ENCODE data around the gene CFAP45.

The CFAP45 gene

DNA sequence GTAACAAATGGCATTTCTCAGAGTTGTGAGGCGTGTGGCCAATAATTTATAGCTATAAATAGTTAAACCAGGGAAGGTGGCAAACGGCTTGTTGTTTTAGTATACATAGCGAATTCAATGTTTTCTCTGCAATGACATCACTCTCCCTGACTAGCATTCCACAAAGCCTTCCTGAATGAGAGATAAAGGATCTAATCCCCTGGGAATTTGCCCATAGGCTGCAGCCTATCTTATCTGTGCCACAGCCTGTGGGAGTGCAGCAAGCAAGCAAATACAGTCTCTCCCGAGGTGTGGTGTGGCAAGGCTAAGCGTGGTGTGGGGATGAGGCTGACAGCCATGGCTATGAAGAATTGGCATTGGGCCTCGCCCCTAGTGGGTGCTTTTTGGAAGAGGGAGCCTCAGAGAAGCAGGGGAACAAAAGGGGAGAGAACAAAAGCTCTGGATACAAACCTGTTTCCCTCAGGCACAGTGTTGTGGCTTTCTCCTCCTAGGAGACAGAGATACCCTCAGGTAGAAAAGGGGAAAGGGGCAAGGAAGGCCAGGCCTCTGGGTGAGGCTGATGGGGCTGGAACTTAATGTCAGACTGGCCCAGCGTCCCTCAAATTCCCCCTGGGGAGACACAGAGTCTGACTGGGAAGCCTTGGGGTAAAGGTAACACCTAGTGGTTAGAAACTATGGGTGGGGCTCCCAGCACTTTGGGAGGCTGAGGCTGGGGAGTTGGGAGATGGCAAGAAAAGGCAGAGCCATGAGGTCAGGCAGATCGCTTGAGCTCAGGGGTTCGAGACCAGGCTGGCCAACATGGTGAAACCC, 16.5 kb upstream of the CFAP45 start:
- DNase-seq (ENCODE audit: insufficient read length, low spot score) (peak; percentile 92), FAIRE-seq (no peak)
- TF ChIP-seq, protein P1, sequence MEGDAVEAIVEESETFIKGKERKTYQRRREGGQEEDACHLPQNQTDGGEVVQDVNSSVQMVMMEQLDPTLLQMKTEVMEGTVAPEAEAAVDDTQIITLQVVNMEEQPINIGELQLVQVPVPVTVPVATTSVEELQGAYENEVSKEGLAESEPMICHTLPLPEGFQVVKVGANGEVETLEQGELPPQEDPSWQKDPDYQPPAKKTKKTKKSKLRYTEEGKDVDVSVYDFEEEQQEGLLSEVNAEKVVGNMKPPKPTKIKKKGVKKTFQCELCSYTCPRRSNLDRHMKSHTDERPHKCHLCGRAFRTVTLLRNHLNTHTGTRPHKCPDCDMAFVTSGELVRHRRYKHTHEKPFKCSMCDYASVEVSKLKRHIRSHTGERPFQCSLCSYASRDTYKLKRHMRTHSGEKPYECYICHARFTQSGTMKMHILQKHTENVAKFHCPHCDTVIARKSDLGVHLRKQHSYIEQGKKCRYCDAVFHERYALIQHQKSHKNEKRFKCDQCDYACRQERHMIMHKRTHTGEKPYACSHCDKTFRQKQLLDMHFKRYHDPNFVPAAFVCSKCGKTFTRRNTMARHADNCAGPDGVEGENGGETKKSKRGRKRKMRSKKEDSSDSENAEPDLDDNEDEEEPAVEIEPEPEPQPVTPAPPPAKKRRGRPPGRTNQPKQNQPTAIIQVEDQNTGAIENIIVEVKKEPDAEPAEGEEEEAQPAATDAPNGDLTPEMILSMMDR (IDR thresholded peaks at IDR 0.05; ENCODE audit: insufficient read depth, missing control alignments), result no peak

DNA sequence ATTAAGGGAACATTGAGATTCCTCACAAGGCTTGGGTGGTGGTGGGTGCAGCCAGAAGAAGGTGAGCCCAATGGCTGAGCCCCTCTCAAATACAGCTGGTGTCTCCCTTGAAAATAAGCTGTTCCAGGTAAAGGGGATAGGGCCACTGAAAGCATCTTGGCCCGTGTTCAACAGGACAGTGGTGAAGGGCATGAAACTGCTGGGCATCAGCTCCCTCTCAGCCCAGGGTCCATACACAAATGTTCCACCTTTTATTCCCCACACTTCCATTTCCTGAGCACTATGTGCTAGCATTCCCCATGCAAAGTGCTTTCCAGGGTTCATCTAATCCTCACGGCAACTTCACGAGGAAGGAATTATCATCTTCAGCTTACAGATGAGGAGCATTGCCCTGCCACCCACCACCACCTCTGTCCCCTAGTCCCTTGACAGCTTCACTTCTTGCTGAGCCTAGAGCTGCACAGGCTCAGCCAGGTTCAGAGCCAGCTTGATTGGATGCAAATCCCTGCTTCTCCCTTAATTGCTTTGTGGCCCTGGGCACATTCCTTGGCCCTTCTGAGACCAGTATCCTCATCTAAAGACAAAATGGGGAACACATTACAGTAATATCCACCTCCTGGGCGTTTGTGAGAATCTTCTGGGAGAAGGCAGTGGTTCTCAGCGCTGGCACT, 15.7 kb upstream of the CFAP45 start:
- TF ChIP-seq, protein P1 (IDR thresholded peaks at IDR 0.05; ENCODE audit: insufficient read depth, missing control alignments), result no peak
- no peak for DNase-seq (ENCODE audit: insufficient read length, low spot score)
- no peak for FAIRE-seq

DNA sequence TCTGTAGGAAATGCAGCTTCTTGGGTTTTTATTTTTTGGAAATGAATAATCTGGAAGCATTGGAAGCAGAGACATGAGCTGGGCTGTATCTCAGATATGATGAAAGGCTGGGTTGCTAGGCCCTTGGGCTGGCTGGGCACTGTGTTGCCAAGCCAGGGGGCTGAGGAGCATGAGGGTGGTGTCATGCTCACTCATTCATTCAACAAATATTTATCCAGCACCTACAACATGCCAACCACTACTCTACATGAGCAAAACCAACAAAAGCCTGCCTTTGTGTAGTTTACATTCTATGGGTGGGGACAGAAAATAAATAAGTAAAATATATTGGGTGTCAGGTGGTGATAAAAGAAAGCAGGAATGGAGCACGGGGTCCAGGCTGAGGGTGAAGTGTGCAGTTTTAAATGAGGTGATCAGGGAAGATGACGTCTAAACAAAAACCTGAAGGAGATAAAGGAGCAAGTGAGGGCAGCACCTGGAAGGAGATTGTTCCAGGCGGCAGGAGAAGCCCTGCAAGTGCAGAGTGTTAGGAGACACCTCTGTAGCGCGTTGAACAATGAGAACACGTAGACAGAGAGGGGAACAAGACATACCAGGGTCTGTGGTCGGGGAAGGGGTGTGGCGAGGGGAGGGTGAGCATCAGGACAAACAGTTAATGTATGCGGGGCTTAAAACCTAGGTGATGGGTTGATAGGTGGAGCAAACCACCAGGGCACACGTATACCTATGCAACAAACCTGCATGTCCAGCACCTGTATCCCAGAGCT, 14.5 kb upstream of the CFAP45 start:
- FAIRE-seq, result no peak
- TF ChIP-seq, protein P1 (IDR thresholded peaks at IDR 0.05; ENCODE audit: insufficient read depth, missing control alignments), result no peak
- DNase-seq (ENCODE audit: insufficient read length, low spot score), result no peak

DNA sequence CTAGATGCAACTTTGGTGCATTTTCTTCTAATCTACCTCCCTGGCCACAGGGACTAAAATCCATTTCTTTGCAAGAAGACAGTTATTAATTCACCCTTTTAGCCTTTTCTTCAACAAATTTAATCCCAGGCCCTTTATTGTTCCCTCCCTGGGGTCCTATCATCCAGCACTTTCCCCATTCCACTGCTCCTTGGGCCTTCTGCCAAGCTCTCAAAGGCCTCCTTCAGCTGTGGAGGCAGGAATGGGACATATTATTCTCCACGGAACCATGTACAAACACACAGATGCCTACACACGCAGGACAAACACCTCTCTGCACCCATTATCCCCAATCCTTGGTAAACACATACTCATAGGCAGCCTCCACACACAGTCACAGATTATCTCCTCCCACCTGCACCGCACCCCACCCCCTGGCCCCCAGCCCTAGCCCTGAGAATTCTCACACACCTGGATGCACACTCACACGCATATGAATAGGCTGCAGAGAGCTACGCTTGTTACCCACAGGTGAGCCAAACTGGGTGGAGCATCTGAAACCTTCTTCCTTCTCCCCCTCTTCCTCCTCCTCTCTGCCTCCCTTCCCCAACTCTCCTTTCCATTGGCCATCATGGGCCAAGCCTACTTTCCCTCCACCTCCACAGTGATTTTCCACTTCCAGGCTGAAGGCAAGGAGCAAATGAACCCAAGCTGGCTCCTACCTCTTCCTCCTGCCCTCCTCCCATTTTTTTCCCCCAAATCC, 13.7 kb upstream of the CFAP45 start:
- TF ChIP-seq, protein P1 (IDR thresholded peaks at IDR 0.05; ENCODE audit: insufficient read depth, missing control alignments), result no peak
- no peak for DNase-seq (ENCODE audit: insufficient read length, low spot score)

DNA sequence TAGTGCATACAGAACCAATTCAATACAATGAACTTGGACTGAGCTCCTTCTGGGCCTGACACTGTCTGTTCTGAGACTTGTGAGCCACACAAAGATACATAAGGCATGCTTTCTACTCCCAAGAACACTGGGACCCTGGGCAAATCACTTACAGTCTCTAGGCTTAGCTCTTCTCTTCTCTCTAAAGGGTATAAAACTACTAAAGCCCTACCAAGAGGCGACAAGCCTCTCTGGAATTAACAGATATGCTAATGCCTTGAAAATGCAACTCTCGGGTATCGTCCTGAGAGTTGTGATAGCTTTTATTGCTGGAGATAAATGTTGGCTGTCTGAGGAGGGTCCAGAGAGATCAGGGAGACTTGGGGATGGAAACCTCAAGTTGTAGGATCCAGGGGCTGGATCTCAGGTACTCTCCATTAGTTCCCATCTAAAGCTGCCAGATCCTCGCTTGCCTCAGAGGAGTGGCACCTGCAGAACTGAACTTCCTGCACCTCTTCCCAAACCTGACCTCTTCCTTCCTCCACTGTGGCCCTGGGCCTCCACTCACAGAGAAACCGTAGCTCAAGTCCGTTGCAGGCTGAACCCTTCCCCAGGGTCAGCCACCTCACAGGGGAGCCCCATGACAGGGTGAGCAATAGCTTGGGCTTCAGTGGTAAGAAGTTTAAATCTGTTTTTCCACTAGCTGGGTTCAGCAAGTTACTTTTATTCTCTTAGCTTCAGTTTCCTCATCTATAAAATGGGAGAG, 11.5 kb upstream of the CFAP45 start:
- DNase-seq (ENCODE audit: insufficient read length, low spot score) (no peak), FAIRE-seq (no peak)
- TF ChIP-seq, protein P1 (IDR thresholded peaks at IDR 0.05; ENCODE audit: insufficient read depth, missing control alignments), result no peak

More for the DNA sequence above, 13.7 kb upstream of the CFAP45 start:
- FAIRE-seq, result no peak
